K562 (cell line): ENCODE results near the gene ATP6V1G2. TPM values are rescaled to one million over a fixed set of nuclear protein-coding genes. Genes with fewer than 3 reads are reported as not detected.

Source experiments
- LEF1 ChIP-seq: fragments of 450-650 bp; IDR thresholded peaks from 2 replicates; pipeline ENCODE4 v1.6.1; 2016; ENCODE audit warnings: mild to moderate bottlenecking
- SAFB ChIP-seq: fragments of 200-400 bp; formaldehyde crosslinking; IDR thresholded peaks from 2 replicates; pipeline ENCODE4 v1.6.1; 2017; ENCODE audit warnings: low read depth, low read length, borderline replicate concordance
- SRSF9 ChIP-seq: fragments of 200-400 bp; formaldehyde crosslinking; IDR thresholded peaks from 2 replicates; pipeline ENCODE4 v1.6.1; 2017; ENCODE audit warnings: low read depth, low read length, borderline replicate concordance
- STAT6 ChIP-seq: sonication (generic); formaldehyde crosslinking; IDR thresholded peaks from 2 replicates; pipeline ENCODE4 v1.8.1; 2023; ENCODE audit warnings: mild to moderate bottlenecking, missing genetic modification reagents
- TAF9B ChIP-seq: fragments of 450-650 bp; IDR thresholded peaks from 2 replicates; pipeline ENCODE4 v1.6.1; 2018; ENCODE audit warnings: mild to moderate bottlenecking; ENCODE audit not compliant: partially characterized antibody
- ZBTB40 ChIP-seq, 2 experiments: fragments of 450-650 bp in 1 of 2; sonication (generic) in 1 of 2; formaldehyde crosslinking in 1 of 2; IDR thresholded peaks; 2 replicates each; pipeline versions ENCODE4 v1.7.1 to v1.9.0; 2016 to 2022; ENCODE audit warnings: inconsistent platforms in 1 of 2, mild to moderate bottlenecking in 1 of 2, missing genetic modification reagents in 1 of 2
- ZC3H11A ChIP-seq: IDR thresholded peaks from 2 replicates; pipeline ENCODE4 v1.6.1; 2012; ENCODE audit warnings: low read depth, low read length, improper control_type of control experiment
- ZNF592 ChIP-seq: fragments of 450-650 bp; IDR thresholded peaks from 2 replicates; pipeline ENCODE4 v1.6.1; 2017; ENCODE audit warnings: antibody characterized with exemption, mild to moderate bottlenecking
- polyA plus RNA-seq, 8 experiments: library from polyadenylated mRNA; depleted of rRNA in 4 of 8; stranded (reverse) in 5 of 8; unstranded in 3 of 8; fragments of >200 nt; fragmentation: Nextera tagmentation in 2 of 8; fragmentation: Illumina TruSeq in 1 of 8; extraction: Ambion mirVana in 2 of 8; extraction: Trizol in 1 of 8; gene quantifications; 2 replicates each; pipeline versions ENCODE4 v1.2.1 to v1.2.3, GENCODE V29; 2011 to 2014; ENCODE audit warnings: inconsistent platforms in 1 of 8, missing spikeins in 1 of 8
- total RNA-seq, 7 experiments: library from RNA; depleted of rRNA in 6 of 7; stranded (reverse); fragments of >200 nt in 6 of 7; fragmentation: Illumina TruSeq in 2 of 7; extraction: Trizol in 2 of 7; gene quantifications; 2 replicates each; pipeline versions ENCODE4 v1.2.1 to v1.2.3, GENCODE V29; 2011 to 2021; ENCODE audit warnings: low replicate concordance in 1 of 7

Gene ATP6V1G2
- total and polyA plus RNA-seq, 9 of the 15 experiments (the other 6 are each of a cell fraction or from before 2014, with no cell fraction given) = 0.14 to 1.5 (median 0.33) TPM

GRCh38 chr6:31541658-31542521 is 4.5 kb downstream of the ATP6V1G2 start, which contains the start of gene DDX39B (continued):
- TF ChIP-seq STAT6 (peak; percentile 94; the same call in 1 of the 2 replicates), ZNF592 (peak; percentile 45), ZC3H11A (no peak; the same call in 1 of the 2 replicates), SAFB (peak; percentile 84; the same call in 1 of the 2 replicates), LEF1 (peak; percentile 70), SRSF9 (no peak), ZBTB40 (IDR thresholded peaks at IDR 0.05) (peak; percentile 92), ZBTB40 (CRISPR knock-in tag; IDR thresholded peaks at IDR 0.05) (peak; percentile 37; the same call in 1 of the 2 replicates), TAF9B (peak; percentile 100)
